ENCODE data around the gene PPP1CC.
A peak's percentile ranks its signal among the peaks of the same experiment; 100 is the strongest.

The PPP1CC gene

GRCh38 chr12:110683888-110684287, 58.8 kb downstream of the PPP1CC start:
- no peak for DNase-seq

GRCh38 chr12:110680032-110680431, 62.7 kb downstream of the PPP1CC start:
- DNase-seq = no peak

GRCh38 chr12:110679201-110679600, 63.5 kb downstream of the PPP1CC start:
- DNase-seq = no peak

GRCh38 chr12:110677982-110678381, 64.7 kb downstream of the PPP1CC start:
- DNase-seq = no peak

- DNase-seq = no peak
These were observed 65.3 kb downstream of the PPP1CC start for GRCh38 chr12:110677206-110677911.

- no peak for DNase-seq
These were observed 66.5 kb downstream of the PPP1CC start for GRCh38 chr12:110676171-110676570.

- peak; percentile 32 for DNase-seq
These were observed 72.5 kb downstream of the PPP1CC start for GRCh38 chr12:110670161-110670701.

All from activated CD8-positive, alpha-beta memory T cell treated with anti-CD3 and anti-CD28 coated beads, Interleukin-2, amount 50 U/mL, for 4 hours (primary cell).